H1 (cell line): ENCODE results near the gene SBNO2. TPM values are rescaled to one million over a fixed set of nuclear protein-coding genes. Genes with fewer than 3 reads are reported as not detected.

Source experiments
- CTCF ChIA-PET: fragments of 300-600 bp; sonication (Branson Sonifier 250); formaldehyde crosslinking; loops from one replicate; lab custom pipeline; 2021; ENCODE audit not compliant: partially characterized antibody; lab: Charles Lee
- POLR2A ChIA-PET: fragments of 300-600 bp; sonication (Branson Sonifier 250); formaldehyde crosslinking; loops from one replicate; lab custom pipeline; 2021; ENCODE audit warnings: inconsistent platforms; ENCODE audit not compliant: partially characterized antibody; lab: Charles Lee
- DNase-seq, 2 experiments: peaks; one replicate each; pipeline versions ENCODE4 v3.0.0 to v3.0.0-alpha.2; 2010 to 2022; ENCODE audit warnings: low spot score in 2 of 2, low read depth in 1 of 2, mixed read lengths in 1 of 2
- FAIRE-seq: peaks from 2 replicates; lab custom pipeline; 2011; peaks lifted over from hg19 to GRCh38; lab: Jason Lieb, UNC
- H2AFZ ChIP-seq: 2 replicates; pipeline ENCODE4 v1.8.1; 2012; ENCODE audit warnings: low read length, inconsistent platforms
- H2AK5ac ChIP-seq: 2 replicates; pipeline ENCODE4 v1.6.1; 2013; ENCODE audit warnings: low read depth, low read length
- H2BK120ac ChIP-seq: replicated peaks from 2 replicates; pipeline ENCODE3; 2013; ENCODE audit warnings: low read depth, low read length, inconsistent platforms
- H2BK12ac ChIP-seq: 2 replicates; pipeline ENCODE4 v1.6.1; 2013; ENCODE audit warnings: low read depth, low read length
- H2BK15ac ChIP-seq: 2 replicates; pipeline ENCODE4 v1.6.1; 2013; ENCODE audit warnings: low read length
- H2BK20ac ChIP-seq: 2 replicates; pipeline ENCODE4 v1.6.1; 2013; ENCODE audit warnings: low read length
- H2BK5ac ChIP-seq: 2 replicates; pipeline ENCODE4 v1.6.1; 2013; ENCODE audit warnings: low read depth, low read length
- H3K14ac ChIP-seq: 2 replicates; pipeline ENCODE4 v1.6.1; 2013; ENCODE audit warnings: inconsistent platforms; ENCODE audit not compliant: insufficient read length
- H3K18ac ChIP-seq: 2 replicates; pipeline ENCODE4 v1.6.1; 2013; ENCODE audit warnings: low read length; ENCODE audit errors: extremely low read depth
- H3K23ac ChIP-seq: 2 replicates; pipeline ENCODE4 v1.6.1; 2013; ENCODE audit warnings: inconsistent platforms; ENCODE audit not compliant: insufficient read length
- H3K23me2 ChIP-seq: 2 replicates; pipeline ENCODE4 v1.6.1; 2013; ENCODE audit warnings: low read depth, low read length
- H3K27ac ChIP-seq: 2 replicates; pipeline ENCODE4 v1.6.1; 2011; ENCODE audit warnings: low read depth, low read length, inconsistent platforms
- H3K27me3 ChIP-seq, 4 experiments: replicated peaks in 1 of 4; 1 replicate in 1 of 4; 2 replicates in 3 of 4; pipeline versions ENCODE4 v1.6.1 to v1.8.1; 2011 to 2013; ENCODE audit warnings: low read length in 3 of 4, mild to moderate bottlenecking in 3 of 4, inconsistent platforms in 2 of 4, mixed read lengths in 2 of 4, moderate library complexity in 1 of 4; ENCODE audit not compliant: control insufficient read depth in 3 of 4, insufficient read depth in 3 of 4; ENCODE audit errors: extremely low read depth in 1 of 4
- H3K36me3 ChIP-seq, 4 experiments: 2 replicates each; pipeline versions ENCODE4 v1.6.1 to v1.8.1; 2011 to 2013; ENCODE audit warnings: mild to moderate bottlenecking in 4 of 4, low read length in 3 of 4, moderate library complexity in 2 of 4, control low read depth in 1 of 4, inconsistent platforms in 1 of 4; ENCODE audit not compliant: insufficient read depth in 4 of 4, control insufficient read depth in 2 of 4
- H3K4ac ChIP-seq: replicated peaks from 2 replicates; pipeline ENCODE3; 2013; ENCODE audit warnings: low read length, low read depth, mixed read lengths, inconsistent platforms; ENCODE audit not compliant: insufficient read length
- H3K4me1 ChIP-seq, 4 experiments: replicated peaks in 1 of 4; 1 replicate in 1 of 4; 2 replicates in 3 of 4; pipeline versions ENCODE4 v1.6.1 to v1.8.1; 2011 to 2013; ENCODE audit warnings: low read length in 3 of 4, inconsistent platforms in 2 of 4, mixed read lengths in 1 of 4; ENCODE audit not compliant: insufficient read depth in 4 of 4, control insufficient read depth in 3 of 4
- H3K4me2 ChIP-seq, 2 experiments: 2 replicates each; pipeline versions ENCODE4 v1.6.1 to v1.8.1; 2011 to 2013; ENCODE audit warnings: low read depth in 2 of 2, low read length in 2 of 2, control low read depth in 1 of 2, inconsistent platforms in 1 of 2, mild to moderate bottlenecking in 1 of 2; ENCODE audit not compliant: insufficient read depth in 1 of 2
- H3K4me3 ChIP-seq, 4 experiments: fragments of 200-600, 300-600 bp in 1 of 4; sonication (generic), shearing (Covaris generic), sonication (Bioruptor Twin) in 1 of 4; 2 replicates each; pipeline versions ENCODE4 v1.5.1 to v1.8.1; 2011 to 2016; ENCODE audit warnings: low read length in 4 of 4, low read depth in 3 of 4, control low read depth in 2 of 4, inconsistent platforms in 2 of 4, mild to moderate bottlenecking in 2 of 4, mixed read lengths in 1 of 4, moderate library complexity in 1 of 4; ENCODE audit not compliant: insufficient read depth in 2 of 4; ENCODE audit errors: extremely low read depth in 1 of 4
- H3K56ac ChIP-seq: replicated peaks from 2 replicates; pipeline ENCODE3; 2013; ENCODE audit warnings: low read depth, mild to moderate bottlenecking, mixed read lengths, low read length, inconsistent platforms; ENCODE audit not compliant: insufficient read length
- H3K79me1 ChIP-seq: 2 replicates; pipeline ENCODE4 v1.6.1; 2013; ENCODE audit warnings: low read depth, low read length, control low read depth
- H3K79me2 ChIP-seq, 2 experiments: 2 replicates each; pipeline versions ENCODE4 v1.6.1 to v1.8.1; 2012 to 2013; ENCODE audit warnings: low read length in 2 of 2, mild to moderate bottlenecking in 2 of 2, inconsistent platforms in 1 of 2; ENCODE audit not compliant: insufficient read depth in 2 of 2, control insufficient read depth in 1 of 2
- H3K9ac ChIP-seq, 4 experiments: replicated peaks in 1 of 4; 1 replicate in 1 of 4; 2 replicates in 3 of 4; pipeline versions ENCODE4 v1.6.1 to v1.8.1; 2011 to 2013; ENCODE audit warnings: low read depth in 3 of 4, low read length in 3 of 4, control low read depth in 2 of 4, mild to moderate bottlenecking in 2 of 4, moderate library complexity in 2 of 4, inconsistent platforms in 1 of 4; ENCODE audit errors: extremely low read depth in 1 of 4
- H3K9me3 ChIP-seq, 2 experiments: 2 replicates each; pipeline versions ENCODE4 v1.6.1 to v1.8.1; 2012 to 2013; ENCODE audit warnings: mild to moderate bottlenecking in 2 of 2, moderate library complexity in 2 of 2, control low read depth in 1 of 2, inconsistent platforms in 1 of 2, low read depth in 1 of 2, low read length in 1 of 2, mixed read lengths in 1 of 2; ENCODE audit not compliant: insufficient read depth in 2 of 2
- H4K20me1 ChIP-seq, 2 experiments: replicated peaks in 1 of 2; 2 replicates each; pipeline versions ENCODE3 to v1.8.1; 2011 to 2013; ENCODE audit warnings: inconsistent platforms in 2 of 2, low read length in 2 of 2, mild to moderate bottlenecking in 1 of 2; ENCODE audit not compliant: insufficient read depth in 2 of 2, control insufficient read depth in 1 of 2
- H4K5ac ChIP-seq: 2 replicates; pipeline ENCODE4 v1.6.1; 2013; ENCODE audit warnings: low read length, low read depth, mixed read lengths, inconsistent platforms; ENCODE audit not compliant: insufficient read length
- H4K8ac ChIP-seq: 2 replicates; pipeline ENCODE4 v1.8.0; 2013; ENCODE audit warnings: mild to moderate bottlenecking, moderate library complexity, low read length, inconsistent platforms; ENCODE audit not compliant: insufficient read depth; ENCODE audit errors: extremely low read depth
- H4K91ac ChIP-seq: replicated peaks from 2 replicates; pipeline ENCODE3; 2013; ENCODE audit warnings: low read length, mixed read lengths, inconsistent platforms; ENCODE audit not compliant: insufficient read length
- CHD1 ChIP-seq: IDR thresholded peaks from 2 replicates; pipeline ENCODE4 v1.6.1; 2012; ENCODE audit warnings: low read depth, low read length, improper control_type of control experiment
- KDM1A ChIP-seq: fragments of 200-600, 300-600 bp; sonication (generic); IDR thresholded peaks from 2 replicates; pipeline ENCODE4 v1.7.1; 2016; ENCODE audit warnings: mild to moderate bottlenecking, low read length, borderline replicate concordance
- POU5F1 ChIP-seq: IDR thresholded peaks from 2 replicates; pipeline ENCODE4 v1.6.1; 2011; ENCODE audit warnings: low read depth, mild to moderate bottlenecking, low read length, moderate library complexity
- RAD21 ChIP-seq, 2 experiments: IDR thresholded peaks in 1 of 2; conservative IDR thresholded peaks in 1 of 2; 2 replicates each; pipeline ENCODE4 v1.6.1; 2011; ENCODE audit warnings: low read depth in 2 of 2, low read length in 2 of 2, improper control_type of control experiment in 1 of 2, inconsistent platforms in 1 of 2, mild to moderate bottlenecking in 1 of 2, moderate library complexity in 1 of 2
- TEAD4 ChIP-seq: IDR thresholded peaks from 2 replicates; pipeline ENCODE4 v1.6.1; 2012; ENCODE audit warnings: low read depth, low read length, inconsistent platforms, mixed read lengths
- YY1 ChIP-seq: IDR thresholded peaks from 2 replicates; pipeline ENCODE4 v1.6.1; 2011; ENCODE audit warnings: low read depth, mild to moderate bottlenecking, low read length
- WGBS, 2 experiments: shearing (Covaris generic) in 1 of 2; methylation state at CpG; one replicate each; pipeline versions ENCODE4 v1.1.6 to v1.1.7; 2013 to 2015; ENCODE audit warnings: low lambda C conversion rate in 2 of 2, mixed read lengths in 2 of 2, inconsistent platforms in 1 of 2, low coverage in 1 of 2, missing lambda C conversion rate in 1 of 2; ENCODE audit not compliant: insufficient replicate concordance in 2 of 2, insufficient coverage in 1 of 2, insufficient read length in 1 of 2; ENCODE audit errors: extremely low coverage in 1 of 2, missing lambda C conversion rate in 1 of 2; 5-methylcytosine and 5-hydroxymethylcytosine counted together
- polyA plus RNA-seq, 7 experiments: library from polyadenylated mRNA; depleted of rRNA in 3 of 7; stranded (reverse) in 5 of 7; unstranded in 2 of 7; fragments of >200 nt in 5 of 7; fragments of 200-250 nt in 2 of 7; gene quantifications; 1 replicate in 5 of 7; 2 replicates in 1 of 7; 4 replicates in 1 of 7; pipeline versions ENCODE4 v1.2.1 to v1.2.3, GENCODE V29; 2011 to 2013; ENCODE audit warnings: missing spikeins in 2 of 7, mixed read lengths in 2 of 7
- total RNA-seq: library from RNA; stranded (reverse); fragmentation: NEBNext Ultra II Directional; extraction: Animal tissue kit (Norgen Biotek cat#: 25700); gene quantifications from 2 replicates; pipeline ENCODE4 v1.2.1, GENCODE V29; 2021
- TF ChIP-seq, protein P1 (sequence below): IDR thresholded peaks from 2 replicates; pipeline ENCODE4 v1.6.1; 2012; ENCODE audit warnings: low read length, inconsistent platforms

Gene SBNO2
- total and polyA plus RNA-seq, 2 of the 8 experiments (the other 6 are each of a cell fraction or from before 2014, with no cell fraction given), result 12.2 to 31.4 TPM

GRCh38 chr19:1072371-1073015 lies 101.6 kb downstream of the SBNO2 start:
- H3K27ac ChIP-seq, result no peak overlapping the region

More at GRCh38 chr19:1072371-1073015, 101.6 kb downstream of the SBNO2 start:
- Histone ChIP-seq H3K4ac (no peak overlapping the region), H3K27me3 (peaks cover 0 to 7% (median 3%) of the 10 kb centered on the region in 4 experiments; a peak in 4 of 7 replicates), H4K8ac (no peak overlapping the region; the same call in 1 of the 2 replicates), H2BK5ac (no peak overlapping the region), H2AK5ac (peak overlapping the region; percentile 24; the same call in 1 of the 2 replicates), H2BK120ac (no peak overlapping the region), H3K79me1 (peaks cover 5% of the 10 kb centered on the region), H4K5ac (no peak overlapping the region), H2BK15ac (no peak overlapping the region), H2BK12ac (0 out of 2 replicates have a peak overlapping the region, but pooled peaks have one; percentile 17), H3K56ac (no peak overlapping the region), H3K4me2 (peak overlapping the region in 1 of 2 experiments; percentile 64; a peak in 1 of 4 replicates), H3K4me1 (peaks cover 0 to 6% (median 1%) of the 10 kb centered on the region in 4 experiments; a peak in 4 of 7 replicates), H3K36me3 (peaks cover 0 to 20% (median 3%) of the 10 kb centered on the region in 4 experiments; a peak in 2 of 8 replicates), H3K9ac (no peak overlapping the region), H3K23me2 (peaks cover 3% of the 10 kb centered on the region; the same call in 1 of the 2 replicates), H3K14ac (no peak overlapping the region), H4K20me1 (peaks cover 1 to 8% of the 10 kb centered on the region in 2 experiments), H3K79me2 (no peaks in the 10 kb centered on the region), H2AFZ (no peak overlapping the region), H3K4me3 (no peak overlapping the region), H3K18ac (no peak overlapping the region), H3K23ac (no peak overlapping the region), H4K91ac (no peak overlapping the region), H2BK20ac (no peak overlapping the region), H3K9me3 (no peaks in the 10 kb centered on the region)
- no peak for TF ChIP-seq POU5F1
- TF ChIP-seq RAD21 (IDR thresholded peaks at IDR 0.05 in 1 of 2, conservative IDR thresholded peaks at IDR 0.05 in 1 of 2; ENCODE audit: low read depth in 2 of 2, low read length in 2 of 2), result no peak
- TF ChIP-seq, protein P1, sequence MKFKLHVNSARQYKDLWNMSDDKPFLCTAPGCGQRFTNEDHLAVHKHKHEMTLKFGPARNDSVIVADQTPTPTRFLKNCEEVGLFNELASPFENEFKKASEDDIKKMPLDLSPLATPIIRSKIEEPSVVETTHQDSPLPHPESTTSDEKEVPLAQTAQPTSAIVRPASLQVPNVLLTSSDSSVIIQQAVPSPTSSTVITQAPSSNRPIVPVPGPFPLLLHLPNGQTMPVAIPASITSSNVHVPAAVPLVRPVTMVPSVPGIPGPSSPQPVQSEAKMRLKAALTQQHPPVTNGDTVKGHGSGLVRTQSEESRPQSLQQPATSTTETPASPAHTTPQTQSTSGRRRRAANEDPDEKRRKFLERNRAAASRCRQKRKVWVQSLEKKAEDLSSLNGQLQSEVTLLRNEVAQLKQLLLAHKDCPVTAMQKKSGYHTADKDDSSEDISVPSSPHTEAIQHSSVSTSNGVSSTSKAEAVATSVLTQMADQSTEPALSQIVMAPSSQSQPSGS, result no peak
- TF ChIP-seq CHD1, result no peak
- peak; percentile 90; the same call in 1 of the 2 replicates for TF ChIP-seq KDM1A
- no peak for TF ChIP-seq TEAD4
- no peak for TF ChIP-seq YY1
- FAIRE-seq, result no peak
- WGBS, 2 experiments, result 93% methylated on average over 11 of the region's 11 CpGs; no CpG with 5 or more reads in 1 of the 2 experiments
- DNase-seq, result no peak
- ChIA-PET POLR2A (interaction anchor here (0.6 to 7.1 kb wide), 14 partner anchors 8 to 197 kb away, joined by 3 to 52 read pairs (median 6); partner anchors contain the start of genes ABCA7, CIRBP and CNN2), CTCF (interaction anchor here (1.0 to 3.7 kb wide), 9 partner anchors 8 to 172 kb away, joined by 3 to 24 read pairs (median 4); partner anchors contain the start of gene ABCA7)
